WERI-Rb-1 (cell line): ENCODE data around the gene BCAT1.
"Not testable (repeated sequence)": the region's sequence is repeated elsewhere in the genome, so short reads cannot be mapped to it uniquely, and the experiment has no call there.

Experiments
- DNase-seq: peaks from one replicate; pipeline ENCODE4 v3.0.0-alpha.2; 2020
- H3K27ac ChIP-seq: fragments of 250-450 bp; sonication (Bioruptor Pico); 2 replicates; pipeline ENCODE4 v1.5.1; 2020; ENCODE audit warnings: mild to moderate bottlenecking, moderate library complexity
- H3K27me3 ChIP-seq: fragments of 250-450 bp; sonication (Bioruptor Pico); 2 replicates; pipeline ENCODE4 v1.5.1; 2021; ENCODE audit warnings: mild to moderate bottlenecking, low read depth, moderate library complexity; ENCODE audit not compliant: insufficient read depth, severe bottlenecking
- H3K36me3 ChIP-seq: fragments of 250-450 bp; sonication (Bioruptor Pico); 2 replicates; pipeline ENCODE4 v1.5.1; 2020; ENCODE audit warnings: mild to moderate bottlenecking, moderate library complexity
- H3K4me3 ChIP-seq: 2 replicates; pipeline ENCODE4 v1.5.1; 2011; ENCODE audit warnings: low read depth, mild to moderate bottlenecking, control low read depth, low read length
- H3K9me3 ChIP-seq: fragments of 250-450 bp; sonication (Bioruptor Pico); 2 replicates; pipeline ENCODE4 v1.5.1; 2021; ENCODE audit warnings: mild to moderate bottlenecking, moderate library complexity; ENCODE audit not compliant: severe bottlenecking
- CTCF ChIP-seq: IDR thresholded peaks from 2 replicates; pipeline ENCODE4 v1.5.1; 2011; ENCODE audit warnings: low read depth, mild to moderate bottlenecking, control low read depth, inconsistent platforms, low read length

The BCAT1 gene

GRCh38 chr12:24929953-24930352, 18.9 kb downstream of the BCAT1 start:
- no peak for DNase-seq
- H3K27ac ChIP-seq = no peak overlapping the region
- no peaks in the 10 kb centered on the region for H3K27me3 ChIP-seq
- no peaks in the 10 kb centered on the region for H3K36me3 ChIP-seq
- no peak for TF ChIP-seq CTCF
- no peak overlapping the region for H3K4me3 ChIP-seq
- no peaks in the 10 kb centered on the region for H3K9me3 ChIP-seq

- H3K9me3 ChIP-seq, H3K27ac ChIP-seq: not testable (repeated sequence)
Measured at GRCh38 chr12:24928533-24929306, 20.2 kb downstream of the BCAT1 start.

GRCh38 chr12:24928131-24928530, 20.8 kb downstream of the BCAT1 start:
- H3K9me3 ChIP-seq = no peaks in the 10 kb centered on the region
- DNase-seq = no peak
- no peaks in the 10 kb centered on the region for H3K36me3 ChIP-seq
- H3K4me3 ChIP-seq = no peak overlapping the region
- H3K27ac ChIP-seq = no peak overlapping the region
- H3K27me3 ChIP-seq = no peaks in the 10 kb centered on the region
- TF ChIP-seq CTCF = no peak

More at GRCh38 chr12:24928533-24929306, 20.2 kb downstream of the BCAT1 start:
- not testable (repeated sequence) for DNase-seq, H3K4me3 ChIP-seq, H3K27me3 ChIP-seq, H3K36me3 ChIP-seq

GRCh38 chr12:24926080-24926479, 22.8 kb downstream of the BCAT1 start:
- H3K36me3 ChIP-seq, H3K27me3 ChIP-seq, H3K27ac ChIP-seq, H3K4me3 ChIP-seq, DNase-seq, H3K9me3 ChIP-seq: not testable (repeated sequence)

- no peaks in the 10 kb centered on the region for H3K36me3 ChIP-seq
- no peaks in the 10 kb centered on the region for H3K27me3 ChIP-seq
- no peak for DNase-seq
- no peak overlapping the region for H3K27ac ChIP-seq
- no peak for TF ChIP-seq CTCF
- H3K9me3 ChIP-seq = no peaks in the 10 kb centered on the region
- H3K4me3 ChIP-seq = no peak overlapping the region
Measured at GRCh38 chr12:24922090-24922489, 26.8 kb downstream of the BCAT1 start.

GRCh38 chr12:24921251-24922038, 27.5 kb downstream of the BCAT1 start:
- Histone ChIP-seq H3K4me3 (no peak overlapping the region), H3K36me3 (no peaks in the 10 kb centered on the region), H3K9me3 (no peaks in the 10 kb centered on the region), H3K27me3 (no peaks in the 10 kb centered on the region), H3K27ac (no peak overlapping the region)
- DNase-seq = no peak
- no peak for TF ChIP-seq CTCF
